DOHH2 (cell line): ENCODE measurements around the gene SLC25A51.

ENCODE experiments used
- CTCF ChIP-seq: fragments of 200-600 bp; sonication (generic); IDR thresholded peaks from one replicate; pipeline ENCODE4 v1.5.1; 2014; ENCODE audit warnings: antibody characterized with exemption, mild to moderate bottlenecking, low read depth, low read length; ENCODE audit not compliant: poor library complexity, severe bottlenecking
- EZH2phosphoT487 ChIP-seq: fragments of 200-600 bp; sonication (generic); IDR thresholded peaks from 2 replicates; pipeline ENCODE4 v1.6.1; 2017; ENCODE audit warnings: borderline replicate concordance, mild to moderate bottlenecking, antibody characterized with exemption, low read length, moderate library complexity, mixed read lengths

GRCh38 chr9:37936965-37937364 lies 33.0 kb upstream of the SLC25A51 start:
- no peak for TF ChIP-seq CTCF
- no peak for TF ChIP-seq EZH2phosphoT487
